A549 (cell line): ENCODE measurements around the gene PELI2. TPM values are rescaled to one million over a fixed set of nuclear protein-coding genes. Genes with fewer than 3 reads are reported as not detected.

Source experiments
- ATAC-seq, 2 experiments: fragments of 200-7000 bp in 1 of 2; fragments of >200 bp in 1 of 2; cut with Nextera tagmentation in 1 of 2; cut with Tn5 transposase in 1 of 2; 3 replicates each; pipeline versions ENCODE4 v1.8.0 to v1.9.1; 2018 to 2020; ENCODE audit warnings: mild to moderate bottlenecking in 1 of 2, moderate library complexity in 1 of 2
- CTCF ChIA-PET: fragments of 300-600 bp; sonication (Branson Sonifier 250); formaldehyde crosslinking; extraction: SDS; loops from one replicate; lab custom pipeline; 2021; ENCODE audit warnings: antibody characterized with exemption, inconsistent platforms; lab: Yijun Ruan, JAX
- POLR2A ChIA-PET: fragments of 350-600 bp; formaldehyde crosslinking; extraction: SDS; loops from one replicate; lab custom pipeline; 2021; ENCODE audit warnings: antibody characterized with exemption, inconsistent platforms; lab: Yijun Ruan, JAX
- DNase-seq, 2 experiments: peaks; one replicate each; pipeline versions ENCODE4 v3.0.0 to v3.0.0-alpha.2; 2011 to 2016; ENCODE audit warnings: low read depth in 1 of 2, low spot score in 1 of 2
- FAIRE-seq: peaks from 2 replicates; lab custom pipeline; 2011; peaks lifted over from hg19 to GRCh38; lab: Jason Lieb, UNC
- H3K27ac ChIP-seq, 2 experiments: fragments of >200 bp; sonication (Bioruptor Twin); formaldehyde crosslinking; 3 replicates each; pipeline ENCODE4 v1.5.1; 2016 to 2017
- H3K4me1 ChIP-seq: fragments of >200 bp; sonication (Bioruptor Twin); formaldehyde crosslinking; 3 replicates; pipeline ENCODE4 v1.6.1; 2016
- H3K4me2 ChIP-seq: fragments of >200 bp; sonication (Bioruptor Twin); formaldehyde crosslinking; 3 replicates; pipeline ENCODE4 v1.6.1; 2016
- H3K4me3 ChIP-seq: fragments of >200 bp; sonication (Bioruptor Twin); formaldehyde crosslinking; 3 replicates; pipeline ENCODE4 v1.5.1; 2016
- H3K9me3 ChIP-seq: fragments of >200 bp; sonication (Bioruptor Twin); formaldehyde crosslinking; 3 replicates; pipeline ENCODE4 v1.6.1; 2016
- BHLHE40 ChIP-seq: IDR thresholded peaks from 2 replicates; pipeline ENCODE4 v1.6.1; 2012; ENCODE audit warnings: low read depth, low read length, inconsistent platforms
- CBX8 ChIP-seq: fragments of 200-600 bp; sonication (generic); IDR thresholded peaks from 2 replicates; pipeline ENCODE4 v1.6.1; 2016
- CEBPB ChIP-seq, 2 experiments: fragments of >200 bp in 1 of 2; sonication (Bioruptor Twin) in 1 of 2; formaldehyde crosslinking in 1 of 2; IDR thresholded peaks; 2 replicates each; pipeline ENCODE4 v1.6.1; 2012 to 2016
- CHD2 ChIP-seq: fragments of 150-350 bp; IDR thresholded peaks from 2 replicates; pipeline ENCODE4 v1.6.1; 2014; ENCODE audit warnings: low read length; ENCODE audit not compliant: partially characterized antibody
- CTCF ChIP-seq: fragments of >200 bp; sonication (Bioruptor Twin); formaldehyde crosslinking; IDR thresholded peaks from 3 replicates; pipeline ENCODE4 v1.5.1; 2016
- EHF ChIP-seq: fragments of 250-450 bp; sonication (Bioruptor Pico); IDR thresholded peaks from 2 replicates; pipeline ENCODE4 v1.5.0; 2020; ENCODE audit warnings: mild to moderate bottlenecking
- ESRRA ChIP-seq: fragments of 150-350 bp; IDR thresholded peaks from 2 replicates; pipeline ENCODE4 v1.6.1; 2014; ENCODE audit warnings: mild to moderate bottlenecking, low read length, borderline replicate concordance
- FOSL2 ChIP-seq, 2 experiments: fragments of 450-650 bp in 1 of 2; fragments of >200 bp in 1 of 2; sonication (Bioruptor Twin) in 1 of 2; formaldehyde crosslinking; IDR thresholded peaks; 2 replicates each; pipeline versions ENCODE4 v1.5.0 to v1.6.1; 2016 to 2020; ENCODE audit warnings: mild to moderate bottlenecking in 1 of 2, moderate library complexity in 1 of 2
- HEYL ChIP-seq: fragments of 250-450 bp; sonication (Bioruptor Pico); IDR thresholded peaks from 2 replicates; pipeline ENCODE4 v1.8.0; 2021; ENCODE audit warnings: mild to moderate bottlenecking, moderate library complexity
- HOXB13 ChIP-seq: fragments of 250-450 bp; sonication (Bioruptor Pico); IDR thresholded peaks from 2 replicates; pipeline ENCODE4 v1.5.0; 2020; ENCODE audit warnings: low read depth, mild to moderate bottlenecking, moderate library complexity
- JUNB ChIP-seq: fragments of >200 bp; sonication (Bioruptor Twin); formaldehyde crosslinking; IDR thresholded peaks from 2 replicates; pipeline ENCODE4 v1.6.1; 2016
- KDM5A ChIP-seq: fragments of 200-600 bp; sonication (generic); IDR thresholded peaks from 2 replicates; pipeline ENCODE4 v1.6.1; 2016; ENCODE audit warnings: antibody characterized with exemption, mild to moderate bottlenecking
- MAFK ChIP-seq: fragments of 450-650 bp; IDR thresholded peaks from 2 replicates; pipeline ENCODE4 v1.6.1; 2014; ENCODE audit not compliant: partially characterized antibody
- MYC ChIP-seq: IDR thresholded peaks from 2 replicates; pipeline ENCODE4 v1.6.1; 2012; ENCODE audit warnings: mild to moderate bottlenecking, inconsistent platforms, low read length, improper control_type of control experiment, borderline replicate concordance
- NR3C1 ChIP-seq: fragments of >200 bp; sonication (Bioruptor Twin); formaldehyde crosslinking; IDR thresholded peaks from 3 replicates; pipeline ENCODE4 v1.6.1; 2017
- POLR2AphosphoS2 ChIP-seq: conservative IDR thresholded peaks from 2 replicates; pipeline ENCODE4 v1.6.1; 2012; ENCODE audit warnings: low read length, improper control_type of control experiment, inconsistent platforms
- RCOR1 ChIP-seq: fragments of 150-350 bp; IDR thresholded peaks from 2 replicates; pipeline ENCODE4 v1.6.1; 2014; ENCODE audit warnings: antibody characterized with exemption, low read length, low read depth
- RNF2 ChIP-seq: fragments of 200-600 bp; sonication (generic); IDR thresholded peaks from 2 replicates; pipeline ENCODE4 v1.6.1; 2016; ENCODE audit warnings: low read depth, mild to moderate bottlenecking, antibody characterized with exemption, moderate library complexity, borderline replicate concordance
- TP53 ChIP-seq: fragments of 250-450 bp; sonication (Bioruptor Pico); IDR thresholded peaks from 2 replicates; pipeline ENCODE4 v1.5.0; 2021; ENCODE audit warnings: mild to moderate bottlenecking, moderate library complexity
- USF2 ChIP-seq: fragments of 450-650 bp; IDR thresholded peaks from 2 replicates; pipeline ENCODE4 v1.6.1; 2014; ENCODE audit warnings: antibody characterized with exemption
- ZC3H11A ChIP-seq: fragments of 450-650 bp; IDR thresholded peaks from 2 replicates; pipeline ENCODE4 v1.6.1; 2014; ENCODE audit warnings: antibody characterized with exemption, mild to moderate bottlenecking
- ZFP36 ChIP-seq: fragments of 450-650 bp; IDR thresholded peaks from 2 replicates; pipeline ENCODE4 v1.6.1; 2014; ENCODE audit warnings: borderline replicate concordance; ENCODE audit not compliant: partially characterized antibody
- WGBS: methylation state at CpG from one replicate; pipeline ENCODE4 v1.1.6; 2017; ENCODE audit errors: missing lambda C conversion rate; 5-methylcytosine and 5-hydroxymethylcytosine counted together
- polyA plus RNA-seq, 4 experiments: library from polyadenylated mRNA; depleted of rRNA in 3 of 4; stranded (reverse); fragments of >200 nt; fragmentation: RNase III in 1 of 4; extraction: RNeasy Plus Mini Kit Qiagen cat#74134 plus additional on column Dnase treatment in 1 of 4; gene quantifications; 2 replicates in 3 of 4; 3 replicates in 1 of 4; pipeline ENCODE4 v1.2.3, GENCODE V29; 2011 to 2017
- TF ChIP-seq, protein P1 (sequence below): fragments of >200 bp; sonication (Bioruptor Twin); formaldehyde crosslinking; IDR thresholded peaks from 2 replicates; pipeline ENCODE4 v1.6.1; 2016

PELI2 gene
- polyA plus RNA-seq, 2 of the 4 experiments (the other 2 are of a cell fraction): 0.93 to 7.2 TPM

- Histone ChIP-seq H3K4me3 (no peak overlapping the region), H3K4me2 (no peak overlapping the region), H3K4me1 (no peaks in the 10 kb centered on the region), H3K9me3 (no peaks in the 10 kb centered on the region), H3K27ac (no peak overlapping the region)
- ATAC-seq: no peak
- 92% methylated on average over 12 of the region's 12 CpGs for WGBS
- no peak for FAIRE-seq
- TF ChIP-seq, protein P1, sequence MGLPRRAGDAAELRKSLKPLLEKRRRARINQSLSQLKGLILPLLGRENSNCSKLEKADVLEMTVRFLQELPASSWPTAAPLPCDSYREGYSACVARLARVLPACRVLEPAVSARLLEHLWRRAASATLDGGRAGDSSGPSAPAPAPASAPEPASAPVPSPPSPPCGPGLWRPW: no peak
- no peak for TF ChIP-seq ZC3H11A
- TF ChIP-seq NR3C1: no peak
- no peak for TF ChIP-seq ESRRA
- TF ChIP-seq POLR2AphosphoS2: no peak
- no peak for TF ChIP-seq BHLHE40
- TF ChIP-seq CTCF: no peak
- TF ChIP-seq JUNB: no peak
- TF ChIP-seq RCOR1: no peak
- no peak for TF ChIP-seq CEBPB (IDR thresholded peaks at IDR 0.05)
- TF ChIP-seq MAFK: no peak
- TF ChIP-seq KDM5A: no peak
- TF ChIP-seq FOSL2 (IDR thresholded peaks at IDR 0.05): no peak
- TF ChIP-seq FOSL2 (CRISPR knock-in tag; IDR thresholded peaks at IDR 0.05): no peak
- TF ChIP-seq EHF (CRISPR knock-in tag): no peak
- TF ChIP-seq RNF2: no peak
- no peak for TF ChIP-seq HOXB13 (CRISPR knock-in tag)
- TF ChIP-seq MYC: no peak
- no peak for TF ChIP-seq HEYL (CRISPR knock-in tag)
- ChIA-PET CTCF (interaction anchor here (2.7 kb wide), 1 partner anchor 8 kb away, joined by 8 read pairs; no protein-coding TSS in a partner anchor), POLR2A (no interaction called here)
- DNase-seq: no peak
Observed at GRCh38 chr14:56125772-56126636, 7.8 kb downstream of the PELI2 start.

DNA sequence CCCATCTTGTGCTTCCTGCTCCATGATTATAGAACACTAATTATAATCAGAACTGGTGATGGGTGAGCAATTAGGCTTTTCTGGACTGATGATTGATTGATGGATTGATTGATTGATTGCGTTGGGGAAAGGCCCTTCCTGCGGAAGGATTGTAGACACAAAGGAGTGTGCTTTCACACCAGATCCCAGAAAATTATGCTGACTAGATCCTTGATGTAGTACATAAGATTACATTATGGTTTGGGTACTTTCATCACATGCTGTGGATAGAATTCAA lies 8.4 kb downstream of the PELI2 start:
- POLR2A ChIA-PET: no interaction called here
- Histone ChIP-seq H3K27ac (no peak overlapping the region), H3K4me2 (no peak overlapping the region), H3K4me1 (no peaks in the 10 kb centered on the region), H3K4me3 (no peak overlapping the region)
- TF ChIP-seq CTCF (no peak), TP53 (CRISPR knock-in tag) (no peak), CHD2 (no peak), CBX8 (no peak), USF2 (no peak), ZFP36 (no peak), POLR2AphosphoS2 (no peak), EHF (CRISPR knock-in tag) (no peak), KDM5A (no peak)
- TF ChIP-seq, all 56 proteins: peak for 0
- no peaks in the 10 kb centered on the region for H3K9me3 ChIP-seq
- ATAC-seq (no peak), DNase-seq (no peak), FAIRE-seq (no peak)
- CTCF ChIA-PET: no interaction called here
- WGBS: 89% methylated on average over 2 of the region's 2 CpGs
